Measurements from ENCODE around the gene MARVELD2. TPM values are rescaled to one million over a fixed set of nuclear protein-coding genes. Genes with fewer than 3 reads are reported as not detected.

MARVELD2 gene
- total and polyA plus RNA-seq, 2 of the 13 experiments (the other 11 are each of a cell fraction or from before 2014, with no cell fraction given), result 11.1 to 15.4 TPM

GRCh38 chr5:69414885-69415583, at the start of gene MARVELD2 (continued):
- TF ChIP-seq ATF7 (IDR thresholded peaks at IDR 0.05) (no peak), ATF7 (CRISPR knock-in tag; IDR thresholded peaks at IDR 0.05) (no peak), ZNF550 (CRISPR knock-in tag; IDR thresholded peaks at IDR 0.05; ENCODE audit: borderline replicate concordance) (no peak), ZMAT3 (CRISPR knock-in tag; conservative IDR thresholded peaks at IDR 0.05) (no peak; the same call in 1 of the 2 replicates), NFE2 (CRISPR knock-in tag; IDR thresholded peaks at IDR 0.05) (no peak), NFIB (CRISPR knock-in tag; IDR thresholded peaks at IDR 0.05; ENCODE audit: borderline replicate concordance) (no peak), KDM2A (CRISPR knock-in tag; IDR thresholded peaks at IDR 0.05; ENCODE audit: borderline replicate concordance, low read depth) (peak; percentile 93), ZSCAN31 (CRISPR knock-in tag; IDR thresholded peaks at IDR 0.05; ENCODE audit: low read depth) (peak; percentile 88), FOXM1 (CRISPR knock-in tag; IDR thresholded peaks at IDR 0.05) (no peak), PREB (CRISPR knock-in tag; IDR thresholded peaks at IDR 0.05) (no peak), PRDM10 (CRISPR knock-in tag; IDR thresholded peaks at IDR 0.05; ENCODE audit: low read depth) (peak; percentile 56; the same call in 1 of the 2 replicates)

Data from HepG2 (cell line).